Liver (tissue), 9 donors: ENCODE data around the gene BLTP2. TPM values are rescaled to one million over a fixed set of nuclear protein-coding genes. Genes with fewer than 3 reads are reported as not detected.
A peak's percentile ranks its signal among the peaks of the same experiment; 100 is the strongest.

ENCODE experiments used
- DNase-seq: peaks from one replicate; pipeline ENCODE4 v3.0.0-alpha.2; 2017; ENCODE audit warnings: low spot score
- H3K27ac ChIP-seq, 2 donors: one replicate each; pipeline ENCODE4 v1.7.0; 2013; ENCODE audit warnings: inconsistent platforms in 2 of 2, low read length in 2 of 2, control low read depth in 1 of 2, low read depth in 1 of 2, mild to moderate bottlenecking in 1 of 2
- H3K27me3 ChIP-seq, 4 donors: one replicate each; pipeline versions ENCODE4 v1.6.1 to v1.7.0; 2013; ENCODE audit warnings: low read length in 3 of 4, inconsistent platforms in 1 of 4, mild to moderate bottlenecking in 1 of 4, moderate library complexity in 1 of 4; ENCODE audit not compliant: control insufficient read depth in 4 of 4, insufficient read depth in 4 of 4
- H3K36me3 ChIP-seq, 4 donors: one replicate each; pipeline versions ENCODE4 v1.6.1 to v1.7.0; 2013; ENCODE audit warnings: low read length in 3 of 4, mild to moderate bottlenecking in 3 of 4, low read depth in 1 of 4, moderate library complexity in 1 of 4; ENCODE audit not compliant: control insufficient read depth in 4 of 4, insufficient read depth in 3 of 4
- H3K4me1 ChIP-seq, 4 donors: one replicate each; pipeline versions ENCODE4 v1.6.1 to v1.7.0; 2013; ENCODE audit warnings: low read length in 3 of 4, mild to moderate bottlenecking in 3 of 4, moderate library complexity in 1 of 4; ENCODE audit not compliant: control insufficient read depth in 4 of 4, insufficient read depth in 4 of 4
- H3K4me3 ChIP-seq, 3 donors: one replicate each; pipeline versions ENCODE4 v1.6.1 to v1.7.0; 2013; ENCODE audit warnings: low read length in 3 of 3, control low read depth in 1 of 3, low read depth in 1 of 3, mild to moderate bottlenecking in 1 of 3
- H3K9ac ChIP-seq, 2 donors: one replicate each; pipeline ENCODE4 v1.7.0; 2013; ENCODE audit warnings: low read length in 2 of 2, mild to moderate bottlenecking in 2 of 2, moderate library complexity in 2 of 2, control low read depth in 1 of 2, low read depth in 1 of 2
- H3K9me3 ChIP-seq, 4 donors: one replicate each; pipeline versions ENCODE4 v1.6.1 to v1.7.0; 2013; ENCODE audit warnings: low read length in 3 of 4; ENCODE audit not compliant: control insufficient read depth in 4 of 4
- CTCF ChIP-seq: fragments of 150-350 bp; IDR thresholded peaks from 2 replicates; pipeline ENCODE4 v1.5.1; 2017; ENCODE audit warnings: improper control_type of control experiment, low read depth, low read length; ENCODE audit not compliant: missing input control
- EGR1 ChIP-seq, 2 donors: IDR thresholded peaks; 2 replicates each; pipeline ENCODE4 v1.6.1; 2016 to 2018; ENCODE audit warnings: antibody characterized with exemption in 2 of 2, low read depth in 2 of 2
- FOXA1 ChIP-seq: IDR thresholded peaks from 2 replicates; pipeline ENCODE4 v1.6.1; 2016; ENCODE audit warnings: antibody characterized with exemption
- GABPA ChIP-seq, 2 donors: IDR thresholded peaks in 1 of 2; conservative IDR thresholded peaks in 1 of 2; 2 replicates each; pipeline ENCODE4 v1.6.1; 2016; ENCODE audit warnings: antibody characterized with exemption in 2 of 2, mild to moderate bottlenecking in 1 of 2, moderate library complexity in 1 of 2
- HNF4A ChIP-seq, 2 donors: conservative IDR thresholded peaks; 2 replicates each; pipeline ENCODE4 v1.6.1; 2016; ENCODE audit warnings: antibody characterized with exemption in 2 of 2, mild to moderate bottlenecking in 2 of 2
- MAX ChIP-seq: IDR thresholded peaks from 2 replicates; pipeline ENCODE4 v1.6.1; 2016; ENCODE audit warnings: antibody characterized with exemption
- NR2F2 ChIP-seq: IDR thresholded peaks from 2 replicates; pipeline ENCODE4 v1.6.1; 2016; ENCODE audit warnings: antibody characterized with exemption
- REST ChIP-seq: IDR thresholded peaks from 2 replicates; pipeline ENCODE4 v1.6.1; 2016; ENCODE audit warnings: antibody characterized with exemption, mild to moderate bottlenecking
- RXRA ChIP-seq, 2 donors: IDR thresholded peaks; 2 replicates each; pipeline ENCODE4 v1.6.1; 2017 to 2018; ENCODE audit warnings: antibody characterized with exemption in 2 of 2, mild to moderate bottlenecking in 1 of 2
- TAF1 ChIP-seq: conservative IDR thresholded peaks from 2 replicates; pipeline ENCODE4 v1.6.1; 2016; ENCODE audit warnings: antibody characterized with exemption, mild to moderate bottlenecking
- ZBTB33 ChIP-seq: IDR thresholded peaks from 2 replicates; pipeline ENCODE4 v1.6.1; 2016; ENCODE audit warnings: antibody characterized with exemption
- WGBS: extraction: QIAGEN DNeasy Blood & Tissue Kit; methylation state at CpG from one replicate; pipeline ENCODE4 v1.1.7; 2013; 5-methylcytosine and 5-hydroxymethylcytosine counted together
- polyA plus RNA-seq, 2 donors: library from polyadenylated mRNA; stranded (reverse) in 1 of 2; unstranded in 1 of 2; fragments of 200-250 nt in 1 of 2; fragments of >200 nt in 1 of 2; fragmentation: Nextera tagmentation in 1 of 2; extraction: Ambion mirVana in 1 of 2; gene quantifications; one replicate each; pipeline versions ENCODE4 v1.2.1 to v1.2.3, GENCODE V29; 2013 to 2015
- total RNA-seq, 2 donors: library from RNA; depleted of rRNA; stranded (reverse); fragments of >200 nt; gene quantifications; one replicate each; pipeline ENCODE4 v1.2.3, GENCODE V29; 2014
- TF ChIP-seq, protein P1 (sequence below): IDR thresholded peaks from 2 replicates; pipeline ENCODE4 v1.6.1; 2016; ENCODE audit warnings: antibody characterized with exemption
- donor health status: healthy.
- donor health status: healthy.
- donor health status: healthy.
- donor health status: healthy.
- donor health status: healthy.

The BLTP2 gene
- total and polyA plus RNA-seq, 4 donors: 24.8 to 122 (median 34.9) TPM

- TF ChIP-seq CTCF (peak; percentile 57), GABPA (IDR thresholded peaks at IDR 0.05 in 1 of 2, conservative IDR thresholded peaks at IDR 0.05 in 1 of 2) (peak; percentile 58 to 77), RXRA (IDR thresholded peaks at IDR 0.05) (peak in 1 of 2 donors; percentile 14), EGR1 (IDR thresholded peaks at IDR 0.05; ENCODE audit: low read depth in 2 of 2) (no peak)
Measured at GRCh38 chr17:28643983-28644786, 773 bp downstream of the BLTP2 start (continued).

DNA sequence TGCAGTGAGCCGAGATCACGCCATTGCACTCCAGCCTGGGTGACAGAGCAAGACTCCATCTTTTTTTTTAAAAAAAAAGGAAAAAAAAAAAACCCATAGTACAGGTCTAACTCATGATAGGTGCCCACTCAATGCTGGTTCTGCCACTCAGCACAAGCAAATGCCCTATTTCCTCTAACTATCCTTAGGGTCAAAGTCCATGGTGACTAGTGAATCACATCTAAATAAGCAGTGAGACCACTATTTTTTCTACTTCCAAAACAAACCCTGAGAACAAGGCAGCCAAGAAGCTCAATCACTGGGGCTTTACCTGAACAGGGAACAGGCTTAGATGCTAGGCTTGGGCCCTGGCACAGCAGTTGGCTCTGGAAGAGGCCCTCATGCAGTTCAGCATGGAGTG is 3.4 kb downstream of the BLTP2 start:
- no peak for DNase-seq

GRCh38 chr17:28635506-28635905 is 9.5 kb downstream of the BLTP2 start:
- no peak overlapping the region for H3K4me3 ChIP-seq
- H3K36me3 ChIP-seq: peaks cover 18 to 94% (median 87%) of the 10 kb centered on the region in 4 donors
- H3K9ac ChIP-seq: no peak overlapping the region
- DNase-seq: no peak
- no peaks in the 10 kb centered on the region for H3K4me1 ChIP-seq
- no peaks in the 10 kb centered on the region for H3K27me3 ChIP-seq
- H3K9me3 ChIP-seq: no peaks in the 10 kb centered on the region
- no peak overlapping the region for H3K27ac ChIP-seq
- no peak for TF ChIP-seq HNF4A (conservative IDR thresholded peaks at IDR 0.05)
- 97% methylated on average over 1 of the region's 1 CpG for whole genome bisulfite sequencing

More for the DNA sequence above, 3.4 kb downstream of the BLTP2 start:
- Histone ChIP-seq H3K27me3 (no peaks in the 10 kb centered on the region), H3K9ac (no peak overlapping the region), H3K27ac (peak overlapping the region in 1 of 2 donors; percentile 56), H3K4me1 (peaks cover 2 to 38% (median 30%) of the 10 kb centered on the region in 4 donors), H3K9me3 (no peaks in the 10 kb centered on the region), H3K36me3 (peaks cover 16 to 53% (median 46%) of the 10 kb centered on the region in 4 donors), H3K4me3 (no peak overlapping the region)
- TF ChIP-seq CTCF: no peak
- TF ChIP-seq HNF4A (conservative IDR thresholded peaks at IDR 0.05): peak; percentile 56 to 65
- TF ChIP-seq MAX: no peak
- WGBS: 99% methylated on average over 2 of the region's 2 CpGs

GRCh38 chr17:28634206-28634865 is 10.6 kb downstream of the BLTP2 start:
- 94% methylated on average over 14 of the region's 14 CpGs for WGBS
- TF ChIP-seq, protein P1, sequence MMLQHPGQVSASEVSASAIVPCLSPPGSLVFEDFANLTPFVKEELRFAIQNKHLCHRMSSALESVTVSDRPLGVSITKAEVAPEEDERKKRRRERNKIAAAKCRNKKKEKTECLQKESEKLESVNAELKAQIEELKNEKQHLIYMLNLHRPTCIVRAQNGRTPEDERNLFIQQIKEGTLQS: no peak
- TF ChIP-seq REST (no peak), NR2F2 (no peak), FOXA1 (no peak), TAF1 (no peak), ZBTB33 (no peak)

More at GRCh38 chr17:28634206-28634865, 10.6 kb downstream of the BLTP2 start:
- Histone ChIP-seq H3K27me3 (no peaks in the 10 kb centered on the region), H3K4me3 (no peak overlapping the region), H3K27ac (no peak overlapping the region), H3K9ac (no peak overlapping the region), H3K36me3 (peaks cover 16 to 87% (median 79%) of the 10 kb centered on the region in 4 donors), H3K4me1 (no peaks in the 10 kb centered on the region), H3K9me3 (no peaks in the 10 kb centered on the region)
- DNase-seq: no peak
